ENCODE measurements around the gene GLRB.
"Not testable (repeated sequence)": the region's sequence is repeated elsewhere in the genome, so short reads cannot be mapped to it uniquely, and the experiment has no call there.

Gene GLRB

GRCh38 chr4:157052429-157053040 lies 23.4 kb upstream of the GLRB start:
- H3K4me3 ChIP-seq (ENCODE audit: low read depth, low read length), result no peak overlapping the region
- TF ChIP-seq, protein P1, sequence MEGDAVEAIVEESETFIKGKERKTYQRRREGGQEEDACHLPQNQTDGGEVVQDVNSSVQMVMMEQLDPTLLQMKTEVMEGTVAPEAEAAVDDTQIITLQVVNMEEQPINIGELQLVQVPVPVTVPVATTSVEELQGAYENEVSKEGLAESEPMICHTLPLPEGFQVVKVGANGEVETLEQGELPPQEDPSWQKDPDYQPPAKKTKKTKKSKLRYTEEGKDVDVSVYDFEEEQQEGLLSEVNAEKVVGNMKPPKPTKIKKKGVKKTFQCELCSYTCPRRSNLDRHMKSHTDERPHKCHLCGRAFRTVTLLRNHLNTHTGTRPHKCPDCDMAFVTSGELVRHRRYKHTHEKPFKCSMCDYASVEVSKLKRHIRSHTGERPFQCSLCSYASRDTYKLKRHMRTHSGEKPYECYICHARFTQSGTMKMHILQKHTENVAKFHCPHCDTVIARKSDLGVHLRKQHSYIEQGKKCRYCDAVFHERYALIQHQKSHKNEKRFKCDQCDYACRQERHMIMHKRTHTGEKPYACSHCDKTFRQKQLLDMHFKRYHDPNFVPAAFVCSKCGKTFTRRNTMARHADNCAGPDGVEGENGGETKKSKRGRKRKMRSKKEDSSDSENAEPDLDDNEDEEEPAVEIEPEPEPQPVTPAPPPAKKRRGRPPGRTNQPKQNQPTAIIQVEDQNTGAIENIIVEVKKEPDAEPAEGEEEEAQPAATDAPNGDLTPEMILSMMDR (IDR thresholded peaks at IDR 0.05; ENCODE audit: borderline replicate concordance, insufficient read depth, low read depth, low read length), result no peak

DNA sequence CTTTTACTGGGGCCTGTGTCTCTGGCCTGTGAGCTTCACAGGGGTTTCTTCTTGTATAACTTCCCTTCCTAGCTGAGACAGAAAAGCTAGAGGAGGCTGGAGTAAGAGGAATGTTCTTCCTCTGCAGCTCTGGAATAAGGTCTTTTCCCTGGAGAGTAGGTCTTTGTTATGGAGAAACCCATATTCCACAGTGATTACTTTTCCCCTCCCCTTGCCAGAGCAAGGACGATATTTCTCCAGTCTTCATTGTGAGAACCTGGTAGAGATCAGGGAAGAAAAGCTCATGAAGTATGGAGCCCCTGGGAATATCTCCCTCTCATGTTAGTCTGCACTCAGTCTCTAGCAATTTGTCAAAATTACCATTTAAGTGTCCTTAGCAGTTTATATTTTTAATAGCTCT lies 18.7 kb upstream of the GLRB start:
- H3K4me3 ChIP-seq (ENCODE audit: low read depth, low read length), result no peak overlapping the region
- TF ChIP-seq, protein P1 (IDR thresholded peaks at IDR 0.05; ENCODE audit: borderline replicate concordance, insufficient read depth, low read depth, low read length), result no peak

- not testable (repeated sequence) for H3K4me3 ChIP-seq (ENCODE audit: low read depth, low read length)
Observed at GRCh38 chr4:157058899-157059298, 17.1 kb upstream of the GLRB start.

DNA sequence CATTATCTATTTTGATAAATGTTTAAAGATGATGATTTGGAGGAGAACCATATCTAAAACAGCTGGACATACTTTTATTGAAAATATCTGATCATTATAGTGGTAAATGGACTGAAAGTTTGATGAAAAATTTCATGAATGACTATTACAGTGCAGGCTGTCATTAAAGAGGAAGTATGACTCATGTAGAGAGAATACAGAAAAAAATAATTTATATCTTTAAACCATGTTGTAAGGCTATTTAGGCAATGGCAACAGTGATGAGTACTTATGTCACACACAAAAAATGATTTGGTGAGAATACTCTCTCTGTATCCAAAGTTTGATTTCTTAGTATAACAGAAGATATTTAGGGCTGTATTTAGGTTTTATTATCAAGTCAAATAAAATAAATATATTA lies 3.9 kb upstream of the GLRB start:
- no peak overlapping the region for H3K4me3 ChIP-seq (ENCODE audit: low read depth, low read length)
- TF ChIP-seq, protein P1 (IDR thresholded peaks at IDR 0.05; ENCODE audit: borderline replicate concordance, insufficient read depth, low read depth, low read length), result no peak

GRCh38 chr4:157075401-157075800 lies 549 bp upstream of the GLRB start:
- H3K4me3 ChIP-seq (ENCODE audit: low read depth, low read length), result no peak overlapping the region

DNA sequence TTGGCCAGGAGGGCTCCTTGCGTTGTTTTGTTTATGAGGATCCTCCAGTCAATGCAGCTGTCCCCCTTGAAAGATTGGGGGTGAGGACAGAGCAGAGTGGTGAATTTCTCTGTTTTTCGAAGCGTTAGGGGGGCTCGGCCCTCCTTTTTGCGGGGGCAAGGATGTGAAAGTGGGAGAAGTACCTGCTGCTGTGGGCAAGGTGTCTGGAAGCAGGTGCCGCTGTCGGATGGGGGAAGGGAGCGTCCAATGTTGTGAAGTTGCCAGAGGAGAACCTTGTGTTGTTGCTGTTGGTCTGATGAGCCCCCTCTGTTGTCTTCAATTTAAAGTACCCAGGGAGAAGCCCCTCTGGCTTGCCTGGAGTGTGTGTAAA lies 613 bp downstream of the GLRB start:
- H3K4me3 ChIP-seq (ENCODE audit: low read depth, low read length), result no peak overlapping the region
- TF ChIP-seq, protein P1 (IDR thresholded peaks at IDR 0.05; ENCODE audit: borderline replicate concordance, insufficient read depth, low read depth, low read length), result no peak

More at GRCh38 chr4:157075401-157075800, 549 bp upstream of the GLRB start:
- TF ChIP-seq, protein P1 (IDR thresholded peaks at IDR 0.05; ENCODE audit: borderline replicate concordance, insufficient read depth, low read depth, low read length), result no peak

GRCh38 chr4:157079441-157079840 lies 3.5 kb downstream of the GLRB start:
- no peak overlapping the region for H3K4me3 ChIP-seq (ENCODE audit: low read depth, low read length)
- TF ChIP-seq, protein P1 (IDR thresholded peaks at IDR 0.05; ENCODE audit: borderline replicate concordance, insufficient read depth, low read depth, low read length), result no peak

DNA sequence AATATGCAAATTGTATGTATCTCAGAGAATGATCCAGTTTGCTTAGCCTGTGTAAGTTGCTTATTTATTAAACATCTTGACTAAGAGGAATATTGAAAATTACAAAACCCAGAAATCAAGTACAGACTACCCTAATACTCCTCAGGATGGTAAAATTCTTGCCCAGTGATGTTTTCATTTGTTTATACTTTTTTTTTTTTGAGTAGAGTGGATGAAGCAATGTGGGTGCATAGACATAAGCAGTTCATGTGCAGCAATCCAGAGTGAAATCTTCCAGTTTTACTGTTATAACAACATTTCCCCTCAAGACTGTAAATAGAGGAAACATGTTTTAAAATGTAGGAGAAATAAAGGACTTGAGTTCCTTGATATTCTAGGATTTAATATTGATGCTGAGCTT lies 4.7 kb downstream of the GLRB start:
- TF ChIP-seq, protein P1 (IDR thresholded peaks at IDR 0.05; ENCODE audit: borderline replicate concordance, insufficient read depth, low read depth, low read length), result no peak
- no peak overlapping the region for H3K4me3 ChIP-seq (ENCODE audit: low read depth, low read length)
